K562 (cell line): Measurements from ENCODE around the gene RXRB. TPM values are rescaled to one million over a fixed set of nuclear protein-coding genes. Genes with fewer than 3 reads are reported as not detected.
A peak's percentile ranks its signal among the peaks of the same experiment; 100 is the strongest.

Source experiments
- CHD2 ChIP-seq: IDR thresholded peaks from 2 replicates; pipeline ENCODE4 v1.6.1; 2011; ENCODE audit warnings: low read depth, low read length
- NCOA1 ChIP-seq: fragments of 450-650 bp; IDR thresholded peaks from 2 replicates; pipeline ENCODE4 v1.6.1; 2016; ENCODE audit warnings: low read depth
- RAD21 ChIP-seq, 2 experiments: fragments of 250-450 bp in 1 of 2; fragments of 450-650 bp in 1 of 2; sonication (Bioruptor Pico) in 1 of 2; formaldehyde crosslinking in 1 of 2; IDR thresholded peaks in 1 of 2; conservative IDR thresholded peaks in 1 of 2; 2 replicates each; pipeline versions ENCODE4 v1.4.0 to v1.8.0; 2020 to 2022; ENCODE audit warnings: mild to moderate bottlenecking in 2 of 2, moderate library complexity in 1 of 2
- ZKSCAN1 ChIP-seq: fragments of 150-350 bp; IDR thresholded peaks from 2 replicates; pipeline ENCODE4 v1.6.1; 2016; ENCODE audit warnings: low read depth, low read length
- ZNF79 ChIP-seq: fragments of 250-450 bp; sonication (Bioruptor Pico); IDR thresholded peaks from 2 replicates; pipeline ENCODE4 v1.4.0; 2020; ENCODE audit warnings: low read depth, mild to moderate bottlenecking, moderate library complexity
- polyA plus RNA-seq, 8 experiments: library from polyadenylated mRNA; depleted of rRNA in 4 of 8; stranded (reverse) in 5 of 8; unstranded in 3 of 8; fragments of >200 nt; fragmentation: Nextera tagmentation in 2 of 8; fragmentation: Illumina TruSeq in 1 of 8; extraction: Ambion mirVana in 2 of 8; extraction: Trizol in 1 of 8; gene quantifications; 2 replicates each; pipeline versions ENCODE4 v1.2.1 to v1.2.3, GENCODE V29; 2011 to 2014; ENCODE audit warnings: inconsistent platforms in 1 of 8, missing spikeins in 1 of 8
- total RNA-seq, 7 experiments: library from RNA; depleted of rRNA in 6 of 7; stranded (reverse); fragments of >200 nt in 6 of 7; fragmentation: Illumina TruSeq in 2 of 7; extraction: Trizol in 2 of 7; gene quantifications; 2 replicates each; pipeline versions ENCODE4 v1.2.1 to v1.2.3, GENCODE V29; 2011 to 2021; ENCODE audit warnings: low replicate concordance in 1 of 7
- TF ChIP-seq, protein P1 (sequence below), 2 experiments: fragments of 450-650 bp; IDR thresholded peaks; 2 replicates each; pipeline ENCODE4 v1.6.1; 2016; ENCODE audit warnings: mild to moderate bottlenecking in 2 of 2, borderline replicate concordance in 1 of 2, low read depth in 1 of 2, moderate library complexity in 1 of 2
- TF ChIP-seq, protein P2 (sequence below): fragments of 450-650 bp; IDR thresholded peaks from 2 replicates; pipeline ENCODE4 v1.6.1; 2018; ENCODE audit not compliant: partially characterized antibody
- TF ChIP-seq, protein P3 (sequence below): fragments of 150-350 bp; conservative IDR thresholded peaks from 2 replicates; pipeline ENCODE4 v1.6.1; 2014; ENCODE audit warnings: low read length
- TF ChIP-seq, protein P4 (sequence below): sonication (generic); formaldehyde crosslinking; IDR thresholded peaks from 2 replicates; pipeline ENCODE4 v1.8.1; 2023; ENCODE audit warnings: mild to moderate bottlenecking, missing genetic modification reagents, moderate library complexity

Gene RXRB
- total and polyA plus RNA-seq, 9 of the 15 experiments (the other 6 are each of a cell fraction or from before 2014, with no cell fraction given): 0.76 to 35.5 (median 18.4) TPM

DNA sequence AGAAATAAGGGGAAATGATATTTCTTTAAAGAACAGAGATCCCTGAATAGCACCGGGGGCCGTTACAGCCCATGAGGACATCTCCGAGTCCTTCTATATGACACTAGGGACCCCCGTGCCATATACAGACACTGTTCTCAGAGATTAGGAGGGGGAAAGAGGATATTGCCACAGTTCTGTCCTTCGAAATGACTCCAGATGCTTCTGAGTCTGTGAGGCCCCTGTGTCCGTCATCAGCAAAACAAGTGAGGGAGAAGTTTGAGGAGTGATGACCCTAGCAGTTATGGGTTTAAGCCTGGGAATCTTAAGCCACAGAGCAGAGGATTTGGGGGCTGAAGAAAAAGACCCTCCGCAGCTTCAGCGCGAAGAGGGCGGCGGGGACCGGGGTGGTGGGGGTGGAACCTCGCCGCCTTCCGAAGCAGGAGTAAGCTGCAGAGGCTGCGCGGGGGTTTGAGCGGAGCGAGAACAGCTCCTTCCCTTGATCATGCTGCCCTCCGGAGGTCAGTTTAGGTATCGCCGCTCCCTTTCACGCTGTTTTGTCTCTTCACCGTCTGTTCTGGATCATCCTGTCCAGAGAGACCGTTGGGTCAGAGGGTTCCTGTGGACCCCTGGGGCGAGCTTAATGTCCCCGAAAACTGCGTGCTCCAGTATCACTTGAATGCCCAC, 47.6 kb upstream of the RXRB start (continued):
- TF ChIP-seq, protein P1, sequence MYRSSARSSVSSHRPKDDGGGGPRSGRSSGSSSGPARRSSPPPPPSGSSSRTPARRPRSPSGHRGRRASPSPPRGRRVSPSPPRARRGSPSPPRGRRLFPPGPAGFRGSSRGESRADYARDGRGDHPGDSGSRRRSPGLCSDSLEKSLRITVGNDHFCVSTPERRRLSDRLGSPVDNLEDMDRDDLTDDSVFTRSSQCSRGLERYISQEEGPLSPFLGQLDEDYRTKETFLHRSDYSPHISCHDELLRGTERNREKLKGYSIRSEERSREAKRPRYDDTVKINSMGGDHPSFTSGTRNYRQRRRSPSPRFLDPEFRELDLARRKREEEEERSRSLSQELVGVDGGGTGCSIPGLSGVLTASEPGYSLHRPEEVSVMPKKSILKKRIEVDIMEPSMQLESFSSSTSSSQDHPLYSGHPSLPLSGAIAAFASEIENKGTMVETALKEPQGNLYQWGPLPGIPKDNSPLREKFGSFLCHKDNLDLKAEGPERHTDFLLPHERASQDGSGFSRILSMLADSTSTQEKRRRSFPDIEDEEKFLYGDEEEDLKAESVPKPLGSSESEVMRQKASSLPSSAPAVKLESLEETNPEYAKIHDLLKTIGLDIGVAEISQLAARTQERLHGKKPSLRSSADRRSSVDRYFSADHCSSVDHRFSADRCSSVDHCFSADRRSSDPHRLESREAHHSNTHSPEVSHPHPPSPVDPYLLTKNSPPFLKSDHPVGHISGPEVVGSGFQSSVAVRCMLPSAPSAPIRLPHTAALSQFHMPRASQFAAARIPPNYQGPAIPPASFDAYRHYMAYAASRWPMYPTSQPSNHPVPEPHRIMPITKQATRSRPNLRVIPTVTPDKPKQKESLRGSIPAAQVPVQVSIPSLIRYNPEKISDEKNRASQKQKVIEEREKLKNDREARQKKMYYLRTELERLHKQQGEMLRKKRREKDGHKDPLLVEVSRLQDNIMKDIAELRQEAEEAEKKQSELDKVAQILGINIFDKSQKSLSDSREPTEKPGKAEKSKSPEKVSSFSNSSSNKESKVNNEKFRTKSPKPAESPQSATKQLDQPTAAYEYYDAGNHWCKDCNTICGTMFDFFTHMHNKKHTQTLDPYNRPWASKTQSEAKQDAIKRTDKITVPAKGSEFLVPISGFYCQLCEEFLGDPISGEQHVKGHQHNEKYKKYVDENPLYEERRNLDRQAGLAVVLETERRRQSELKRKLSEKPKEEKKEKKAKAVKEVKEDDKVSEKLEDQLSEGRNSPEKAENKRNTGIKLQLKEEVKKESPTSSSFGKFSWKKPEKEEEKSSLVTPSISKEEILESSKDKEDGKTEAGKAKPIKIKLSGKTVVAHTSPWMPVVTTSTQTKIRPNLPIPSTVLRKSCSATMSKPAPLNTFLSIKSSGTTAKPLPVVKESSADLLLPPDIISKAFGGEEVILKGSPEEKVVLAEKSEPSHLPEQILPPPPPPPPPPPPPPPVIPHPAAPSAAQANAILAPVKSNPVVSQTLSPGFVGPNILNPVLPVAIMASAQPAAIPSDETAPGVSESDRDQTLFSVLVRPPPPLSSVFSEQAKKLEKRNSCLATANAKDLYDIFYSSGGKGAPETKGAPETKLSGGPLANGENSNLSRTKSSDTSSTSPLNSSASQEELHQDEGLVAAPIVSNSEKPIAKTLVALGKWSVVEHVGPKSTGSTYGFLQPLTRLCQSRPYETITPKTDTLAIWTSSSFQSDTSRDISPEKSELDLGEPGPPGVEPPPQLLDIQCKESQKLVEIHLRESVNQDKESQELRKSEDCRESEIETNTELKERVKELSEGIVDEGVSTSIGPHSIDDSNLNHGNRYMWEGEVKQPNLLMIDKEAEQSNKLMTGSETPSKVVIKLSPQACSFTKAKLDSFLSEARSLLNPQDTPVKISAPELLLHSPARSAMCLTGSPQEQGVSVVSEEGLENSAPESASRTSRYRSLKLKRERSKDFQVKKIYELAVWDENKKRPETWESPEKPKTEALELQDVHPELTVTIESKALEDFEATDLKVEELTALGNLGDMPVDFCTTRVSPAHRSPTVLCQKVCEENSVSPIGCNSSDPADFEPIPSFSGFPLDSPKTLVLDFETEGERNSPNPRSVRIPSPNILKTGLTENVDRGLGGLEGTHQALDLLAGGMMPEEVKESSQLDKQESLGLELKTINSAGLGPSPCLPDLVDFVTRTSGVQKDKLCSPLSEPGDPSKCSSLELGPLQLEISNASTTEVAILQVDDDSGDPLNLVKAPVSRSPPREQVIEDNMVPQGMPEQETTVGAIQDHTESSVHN (IDR thresholded peaks at IDR 0.05; ENCODE audit: borderline replicate concordance in 1 of 2, low read depth in 1 of 2): no peak
- TF ChIP-seq, protein P2, sequence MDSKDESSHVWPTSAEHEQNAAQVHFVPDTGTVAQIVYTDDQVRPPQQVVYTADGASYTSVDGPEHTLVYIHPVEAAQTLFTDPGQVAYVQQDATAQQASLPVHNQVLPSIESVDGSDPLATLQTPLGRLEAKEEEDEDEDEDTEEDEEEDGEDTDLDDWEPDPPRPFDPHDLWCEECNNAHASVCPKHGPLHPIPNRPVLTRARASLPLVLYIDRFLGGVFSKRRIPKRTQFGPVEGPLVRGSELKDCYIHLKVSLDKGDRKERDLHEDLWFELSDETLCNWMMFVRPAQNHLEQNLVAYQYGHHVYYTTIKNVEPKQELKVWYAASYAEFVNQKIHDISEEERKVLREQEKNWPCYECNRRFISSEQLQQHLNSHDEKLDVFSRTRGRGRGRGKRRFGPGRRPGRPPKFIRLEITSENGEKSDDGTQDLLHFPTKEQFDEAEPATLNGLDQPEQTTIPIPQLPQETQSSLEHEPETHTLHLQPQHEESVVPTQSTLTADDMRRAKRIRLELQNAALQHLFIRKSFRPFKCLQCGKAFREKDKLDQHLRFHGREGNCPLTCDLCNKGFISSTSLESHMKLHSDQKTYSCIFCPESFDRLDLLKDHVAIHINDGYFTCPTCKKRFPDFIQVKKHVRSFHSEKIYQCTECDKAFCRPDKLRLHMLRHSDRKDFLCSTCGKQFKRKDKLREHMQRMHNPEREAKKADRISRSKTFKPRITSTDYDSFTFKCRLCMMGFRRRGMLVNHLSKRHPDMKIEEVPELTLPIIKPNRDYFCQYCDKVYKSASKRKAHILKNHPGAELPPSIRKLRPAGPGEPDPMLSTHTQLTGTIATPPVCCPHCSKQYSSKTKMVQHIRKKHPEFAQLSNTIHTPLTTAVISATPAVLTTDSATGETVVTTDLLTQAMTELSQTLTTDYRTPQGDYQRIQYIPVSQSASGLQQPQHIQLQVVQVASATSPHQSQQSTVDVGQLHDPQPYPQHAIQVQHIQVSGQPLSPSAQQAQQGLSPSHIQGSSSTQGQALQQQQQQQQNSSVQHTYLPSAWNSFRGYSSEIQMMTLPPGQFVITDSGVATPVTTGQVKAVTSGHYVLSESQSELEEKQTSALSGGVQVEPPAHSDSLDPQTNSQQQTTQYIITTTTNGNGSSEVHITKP: peak; percentile 7
- no peak for TF ChIP-seq ZNF79 (CRISPR knock-in tag)
- TF ChIP-seq ZKSCAN1: 0 out of 2 replicates have a peak, but pooled peaks have one; percentile 9
- TF ChIP-seq, protein P3, sequence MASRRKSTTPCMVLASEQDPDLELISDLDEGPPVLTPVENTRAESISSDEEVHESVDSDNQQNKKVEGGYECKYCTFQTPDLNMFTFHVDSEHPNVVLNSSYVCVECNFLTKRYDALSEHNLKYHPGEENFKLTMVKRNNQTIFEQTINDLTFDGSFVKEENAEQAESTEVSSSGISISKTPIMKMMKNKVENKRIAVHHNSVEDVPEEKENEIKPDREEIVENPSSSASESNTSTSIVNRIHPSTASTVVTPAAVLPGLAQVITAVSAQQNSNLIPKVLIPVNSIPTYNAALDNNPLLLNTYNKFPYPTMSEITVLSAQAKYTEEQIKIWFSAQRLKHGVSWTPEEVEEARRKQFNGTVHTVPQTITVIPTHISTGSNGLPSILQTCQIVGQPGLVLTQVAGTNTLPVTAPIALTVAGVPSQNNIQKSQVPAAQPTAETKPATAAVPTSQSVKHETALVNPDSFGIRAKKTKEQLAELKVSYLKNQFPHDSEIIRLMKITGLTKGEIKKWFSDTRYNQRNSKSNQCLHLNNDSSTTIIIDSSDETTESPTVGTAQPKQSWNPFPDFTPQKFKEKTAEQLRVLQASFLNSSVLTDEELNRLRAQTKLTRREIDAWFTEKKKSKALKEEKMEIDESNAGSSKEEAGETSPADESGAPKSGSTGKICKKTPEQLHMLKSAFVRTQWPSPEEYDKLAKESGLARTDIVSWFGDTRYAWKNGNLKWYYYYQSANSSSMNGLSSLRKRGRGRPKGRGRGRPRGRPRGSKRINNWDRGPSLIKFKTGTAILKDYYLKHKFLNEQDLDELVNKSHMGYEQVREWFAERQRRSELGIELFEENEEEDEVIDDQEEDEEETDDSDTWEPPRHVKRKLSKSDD: peak; percentile 23; the same call in 1 of the 2 replicates
- TF ChIP-seq CHD2: peak; percentile 44; the same call in 1 of the 2 replicates
- TF ChIP-seq, protein P4, sequence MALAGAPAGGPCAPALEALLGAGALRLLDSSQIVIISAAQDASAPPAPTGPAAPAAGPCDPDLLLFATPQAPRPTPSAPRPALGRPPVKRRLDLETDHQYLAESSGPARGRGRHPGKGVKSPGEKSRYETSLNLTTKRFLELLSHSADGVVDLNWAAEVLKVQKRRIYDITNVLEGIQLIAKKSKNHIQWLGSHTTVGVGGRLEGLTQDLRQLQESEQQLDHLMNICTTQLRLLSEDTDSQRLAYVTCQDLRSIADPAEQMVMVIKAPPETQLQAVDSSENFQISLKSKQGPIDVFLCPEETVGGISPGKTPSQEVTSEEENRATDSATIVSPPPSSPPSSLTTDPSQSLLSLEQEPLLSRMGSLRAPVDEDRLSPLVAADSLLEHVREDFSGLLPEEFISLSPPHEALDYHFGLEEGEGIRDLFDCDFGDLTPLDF: 0 out of 2 replicates have a peak, but pooled peaks have one; percentile 44
- peak; percentile 22; the same call in 1 of the 2 replicates for TF ChIP-seq NCOA1
- peak; percentile 93 to 95 for TF ChIP-seq RAD21 (CRISPR knock-in tag; conservative IDR thresholded peaks at IDR 0.05 in 1 of 2, IDR thresholded peaks at IDR 0.05 in 1 of 2)
